ENCODE measurements around the gene RYR1. TPM values are rescaled to one million over a fixed set of nuclear protein-coding genes. Genes with fewer than 3 reads are reported as not detected.

RYR1 gene
- total RNA-seq, 1 donor from 2014 or later: 0.65 TPM

GRCh38 chr19:38526430-38526829, 92.9 kb downstream of the RYR1 start:
- peaks cover 5% of the 10 kb centered on the region for H3K27me3 Mint-ChIP-seq
- TF ChIP-seq CTCF (IDR thresholded peaks at IDR 0.05; ENCODE audit: unreplicated experiment): no peak
- H3K27ac Mint-ChIP-seq: peak overlapping the region; percentile 74
- H3K9me3 Mint-ChIP-seq (ENCODE audit: low read depth): no peaks in the 10 kb centered on the region
- DNase-seq (ENCODE audit: low spot score, unreplicated experiment): no peak
- no peak overlapping the region for H3K4me3 Mint-ChIP-seq (ENCODE audit: low read depth)
- peaks cover 1% of the 10 kb centered on the region for H3K4me1 Mint-ChIP-seq (ENCODE audit: low read depth)
- H3K36me3 Mint-ChIP-seq (ENCODE audit: insufficient read depth): no peaks in the 10 kb centered on the region

GRCh38 chr19:38527466-38528136, 94.1 kb downstream of the RYR1 start:
- H3K4me1 Mint-ChIP-seq (ENCODE audit: low read depth): peaks cover 1% of the 10 kb centered on the region
- no peak for TF ChIP-seq CTCF (IDR thresholded peaks at IDR 0.05; ENCODE audit: unreplicated experiment)
- H3K9me3 Mint-ChIP-seq (ENCODE audit: low read depth): no peaks in the 10 kb centered on the region
- peaks cover 5% of the 10 kb centered on the region for H3K27me3 Mint-ChIP-seq
- no peak overlapping the region for H3K27ac Mint-ChIP-seq
- no peak overlapping the region for H3K4me3 Mint-ChIP-seq (ENCODE audit: low read depth)
- DNase-seq (ENCODE audit: low spot score, unreplicated experiment): no peak
- no peaks in the 10 kb centered on the region for H3K36me3 Mint-ChIP-seq (ENCODE audit: insufficient read depth)

- DNase-seq (ENCODE audit: low spot score, unreplicated experiment): no peak
- H3K4me3 Mint-ChIP-seq (ENCODE audit: low read depth): no peak overlapping the region
- no peak for TF ChIP-seq CTCF (IDR thresholded peaks at IDR 0.05; ENCODE audit: unreplicated experiment)
- H3K27ac Mint-ChIP-seq: no peak overlapping the region
- peaks cover 5% of the 10 kb centered on the region for H3K27me3 Mint-ChIP-seq
- H3K4me1 Mint-ChIP-seq (ENCODE audit: low read depth): peaks cover 1% of the 10 kb centered on the region
- H3K9me3 Mint-ChIP-seq (ENCODE audit: low read depth): no peaks in the 10 kb centered on the region
- H3K36me3 Mint-ChIP-seq (ENCODE audit: insufficient read depth): no peaks in the 10 kb centered on the region
These were observed 94.8 kb downstream of the RYR1 start for GRCh38 chr19:38528213-38528755.

- TF ChIP-seq CTCF (IDR thresholded peaks at IDR 0.05; ENCODE audit: unreplicated experiment): no peak
- Mint-ChIP-seq H3K4me1 (ENCODE audit: low read depth) (peaks cover 1% of the 10 kb centered on the region), H3K36me3 (ENCODE audit: insufficient read depth) (no peaks in the 10 kb centered on the region), H3K27ac (no peak overlapping the region), H3K27me3 (peaks cover 5% of the 10 kb centered on the region), H3K9me3 (ENCODE audit: low read depth) (no peaks in the 10 kb centered on the region), H3K4me3 (ENCODE audit: low read depth) (no peak overlapping the region)
- DNase-seq (ENCODE audit: low spot score, unreplicated experiment): no peak
These were observed 95.4 kb downstream of the RYR1 start for GRCh38 chr19:38528931-38529330.

- no peak for TF ChIP-seq CTCF (IDR thresholded peaks at IDR 0.05; ENCODE audit: unreplicated experiment)
- H3K27me3 Mint-ChIP-seq: no peaks in the 10 kb centered on the region
- no peak overlapping the region for H3K27ac Mint-ChIP-seq
- H3K9me3 Mint-ChIP-seq (ENCODE audit: low read depth): peaks cover 9% of the 10 kb centered on the region
- no peak overlapping the region for H3K4me3 Mint-ChIP-seq (ENCODE audit: low read depth)
- H3K36me3 Mint-ChIP-seq (ENCODE audit: insufficient read depth): no peaks in the 10 kb centered on the region
- no peaks in the 10 kb centered on the region for H3K4me1 Mint-ChIP-seq (ENCODE audit: low read depth)
- DNase-seq (ENCODE audit: low spot score, unreplicated experiment): no peak
These were observed 98.0 kb downstream of the RYR1 start for GRCh38 chr19:38531515-38531914.

All from progenitor cell of endocrine pancreas (in vitro differentiated cells).